GM12878 (cell line): ENCODE measurements around the gene MINDY3. TPM values are rescaled to one million over a fixed set of nuclear protein-coding genes. Genes with fewer than 3 reads are reported as not detected.

ENCODE experiments used
- ATAC-seq: fragments of 200-7000 bp; cut with Tn5 transposase; 3 replicates; pipeline ENCODE4 v1.9.1; 2020; ENCODE audit warnings: mild to moderate bottlenecking, moderate library complexity
- BruUV-seq: library from RNA; stranded (reverse); fragments of 400-500 nt; replicated peaks from 2 replicates; lab custom pipeline; 2021; lab: Mats Ljungman, UMichigan
- CTCF ChIA-PET: fragments of 300-600 bp; sonication (Branson Sonifier 250); formaldehyde crosslinking; extraction: SDS; loops from one replicate; lab custom pipeline; 2021; ENCODE audit warnings: inconsistent platforms; lab: Yijun Ruan, JAX
- POLR2A ChIA-PET: fragments of 350-600 bp; formaldehyde crosslinking; extraction: SDS; loops from one replicate; lab custom pipeline; 2021; ENCODE audit warnings: inconsistent platforms; lab: Charles Lee
- RAD21 ChIA-PET: fragments of 300-600 bp; sonication (Branson Sonifier 250); formaldehyde crosslinking; loops from one replicate; lab custom pipeline; 2023; ENCODE audit warnings: antibody characterized with exemption; ENCODE audit not compliant: unreplicated experiment; lab: Charles Lee
- SMC1A ChIA-PET: fragments of 300-600 bp; sonication (Branson Sonifier 250); formaldehyde crosslinking; loops from one replicate; lab custom pipeline; 2023; ENCODE audit not compliant: unreplicated experiment, uncharacterized antibody; lab: Charles Lee
- DNase-seq: peaks from one replicate; pipeline ENCODE4 v3.0.0-alpha.2; 2011; ENCODE audit warnings: low read depth, low spot score
- FAIRE-seq: peaks from 3 replicates; lab custom pipeline; 2011; peaks lifted over from hg19 to GRCh38; lab: Jason Lieb, UNC
- H2AFZ ChIP-seq: 2 replicates; pipeline ENCODE4 v1.6.0; 2011; ENCODE audit warnings: low read depth, low read length, control low read depth; ENCODE audit not compliant: control insufficient read depth
- H3K27ac ChIP-seq: 2 replicates; pipeline ENCODE4 v1.5.1; 2011; ENCODE audit warnings: control low read depth; ENCODE audit not compliant: control insufficient read depth, insufficient read depth
- H3K27me3 ChIP-seq, 2 experiments: replicated peaks in 1 of 2; 2 replicates each; pipeline versions ENCODE4 v1.6.0 to v1.6.1; 2011; ENCODE audit warnings: low read length in 1 of 2; ENCODE audit not compliant: control insufficient read depth in 2 of 2, insufficient read depth in 2 of 2
- H3K36me3 ChIP-seq, 2 experiments: 2 replicates each; pipeline ENCODE4 v1.5.1; 2011; ENCODE audit warnings: low read length in 1 of 2; ENCODE audit not compliant: control insufficient read depth in 2 of 2, insufficient read depth in 2 of 2
- H3K4me1 ChIP-seq: 2 replicates; pipeline ENCODE4 v1.6.1; 2011; ENCODE audit warnings: mild to moderate bottlenecking, low read length, moderate library complexity, mixed read lengths; ENCODE audit not compliant: control insufficient read depth, insufficient read depth
- H3K4me2 ChIP-seq: 2 replicates; pipeline ENCODE4 v1.6.0; 2011; ENCODE audit warnings: control low read depth; ENCODE audit not compliant: control insufficient read depth, insufficient read depth
- H3K4me3 ChIP-seq: fragments of 200-600 bp; sonication (generic); 2 replicates; pipeline ENCODE4 v1.5.1; 2016
- H3K79me2 ChIP-seq: 2 replicates; pipeline ENCODE4 v1.6.0; 2011; ENCODE audit warnings: low read length; ENCODE audit not compliant: control insufficient read depth, insufficient read depth
- H3K9ac ChIP-seq: 2 replicates; pipeline ENCODE4 v1.8.0; 2011; ENCODE audit warnings: low read length, control low read depth, mixed read lengths; ENCODE audit not compliant: control insufficient read depth, insufficient read depth
- H3K9me3 ChIP-seq: replicated peaks from 3 replicates; pipeline ENCODE4 v1.5.1; 2011; ENCODE audit warnings: mild to moderate bottlenecking, low read length; ENCODE audit not compliant: control insufficient read depth, insufficient read depth
- H4K20me1 ChIP-seq: 2 replicates; pipeline ENCODE4 v1.6.0; 2011; ENCODE audit not compliant: control insufficient read depth, insufficient read depth
- BCL11A ChIP-seq: IDR thresholded peaks from 2 replicates; pipeline ENCODE4 v1.6.1; 2011; ENCODE audit warnings: low read depth, low read length
- JUND ChIP-seq: IDR thresholded peaks from 2 replicates; pipeline ENCODE4 v1.6.1; 2012; ENCODE audit warnings: low read depth, mild to moderate bottlenecking, low read length, improper control_type of control experiment, moderate library complexity
- NBN ChIP-seq: fragments of 450-650 bp; IDR thresholded peaks from 2 replicates; pipeline ENCODE4 v1.6.1; 2016
- RAD51 ChIP-seq: fragments of 450-650 bp; IDR thresholded peaks from 2 replicates; pipeline ENCODE4 v1.6.1; 2016; ENCODE audit warnings: moderate library complexity, mild to moderate bottlenecking, inconsistent platforms
- SMAD1 ChIP-seq: fragments of 450-650 bp; IDR thresholded peaks from 2 replicates; pipeline ENCODE4 v1.6.1; 2018; ENCODE audit warnings: mild to moderate bottlenecking, low read depth; ENCODE audit not compliant: partially characterized antibody
- ZNF384 ChIP-seq: IDR thresholded peaks from 2 replicates; pipeline ENCODE4 v1.6.1; 2012; ENCODE audit warnings: low read depth, mild to moderate bottlenecking, low read length, improper control_type of control experiment, borderline replicate concordance
- WGBS: methylation state at CpG from one replicate; pipeline ENCODE4 v1.1.6; 2016; ENCODE audit warnings: low lambda C conversion rate; ENCODE audit not compliant: insufficient replicate concordance, insufficient coverage; ENCODE audit errors: missing lambda C conversion rate; 5-methylcytosine and 5-hydroxymethylcytosine counted together
- in situ Hi-C: fragments of 300-500 bp; cut with MboI; formaldehyde crosslinking; loops from 9 replicates; pipeline ENCODE4 v1.14.3; 2018; ENCODE audit warnings: mixed read lengths
- intact Hi-C: fragments of 100-400 bp; cut with micrococcal nuclease; formaldehyde crosslinking; loops from one replicate; pipeline ENCODE4 v1.14.2; 2022; ENCODE audit not compliant: unreplicated experiment
- polyA plus RNA-seq, 11 experiments: library from polyadenylated mRNA; depleted of rRNA in 4 of 11; unstranded in 6 of 11; stranded (reverse) in 5 of 11; fragments of >200 nt; fragmentation: Nextera tagmentation in 4 of 11; fragmentation: Illumina TruSeq in 1 of 11; extraction: Ambion mirVana in 4 of 11; extraction: Trizol in 1 of 11; gene quantifications; 1 replicate in 1 of 11; 2 replicates in 10 of 11; pipeline versions ENCODE4 v1.2.1 to v1.2.3, GENCODE V29; 2011 to 2016; ENCODE audit warnings: inconsistent platforms in 2 of 11, missing spikeins in 2 of 11, low read depth in 1 of 11
- total RNA-seq, 4 experiments: library from RNA; depleted of rRNA in 3 of 4; stranded (reverse); fragments of >200 nt in 3 of 4; fragmentation: Illumina TruSeq in 1 of 4; extraction: Trizol in 1 of 4; gene quantifications; 2 replicates each; pipeline versions ENCODE4 v1.2.1 to v1.2.3, GENCODE V29; 2013 to 2021
- TF ChIP-seq, protein P1 (sequence below): fragments of 450-650 bp; IDR thresholded peaks from 2 replicates; pipeline ENCODE4 v1.6.1; 2017; ENCODE audit warnings: antibody characterized with exemption, mild to moderate bottlenecking, moderate library complexity
- TF ChIP-seq, protein P2 (sequence below), 3 experiments: IDR thresholded peaks in 2 of 3; conservative IDR thresholded peaks in 1 of 3; 2 replicates each; pipeline ENCODE4 v1.5.1; 2011; ENCODE audit warnings: low read depth in 3 of 3, low read length in 3 of 3, mild to moderate bottlenecking in 3 of 3, control low read depth in 2 of 3, moderate library complexity in 2 of 3, inconsistent platforms in 1 of 3, mixed read lengths in 1 of 3; ENCODE audit not compliant: control insufficient read depth in 2 of 3, insufficient read depth in 1 of 3; ENCODE audit errors: extremely low read depth in 1 of 3

Gene MINDY3
- total and polyA plus RNA-seq, 10 of the 15 experiments (the other 5 are each of a cell fraction or from before 2014, with no cell fraction given) = 12.0 to 23.6 (median 15.7) TPM

DNA sequence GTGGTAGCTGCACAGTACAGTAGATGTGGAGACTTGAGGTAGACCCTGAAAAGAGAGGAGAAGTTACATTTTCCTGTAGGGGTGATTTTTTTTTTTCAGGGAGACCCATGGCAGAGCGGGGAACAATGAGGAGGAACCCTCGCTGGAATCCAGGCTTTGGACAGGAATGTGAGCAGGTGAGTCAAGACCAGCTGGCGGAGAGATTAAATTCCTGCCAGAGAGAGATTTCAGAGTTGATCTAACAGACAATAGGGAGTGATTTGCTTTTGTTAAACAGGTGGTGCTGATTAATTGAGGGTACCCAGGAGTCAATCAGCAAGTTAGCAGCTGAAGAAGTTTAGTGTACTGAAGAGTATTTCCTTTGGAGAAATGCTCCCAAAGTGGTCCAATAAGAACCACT lies 41.6 kb upstream of the MINDY3 start (continued):
- no peak for TF ChIP-seq JUND
- no peak for TF ChIP-seq BCL11A
- no peak for TF ChIP-seq ZNF384
- TF ChIP-seq NBN = no peak
- TF ChIP-seq SMAD1 = no peak
- TF ChIP-seq RAD51 = no peak
- TF ChIP-seq, protein P1, sequence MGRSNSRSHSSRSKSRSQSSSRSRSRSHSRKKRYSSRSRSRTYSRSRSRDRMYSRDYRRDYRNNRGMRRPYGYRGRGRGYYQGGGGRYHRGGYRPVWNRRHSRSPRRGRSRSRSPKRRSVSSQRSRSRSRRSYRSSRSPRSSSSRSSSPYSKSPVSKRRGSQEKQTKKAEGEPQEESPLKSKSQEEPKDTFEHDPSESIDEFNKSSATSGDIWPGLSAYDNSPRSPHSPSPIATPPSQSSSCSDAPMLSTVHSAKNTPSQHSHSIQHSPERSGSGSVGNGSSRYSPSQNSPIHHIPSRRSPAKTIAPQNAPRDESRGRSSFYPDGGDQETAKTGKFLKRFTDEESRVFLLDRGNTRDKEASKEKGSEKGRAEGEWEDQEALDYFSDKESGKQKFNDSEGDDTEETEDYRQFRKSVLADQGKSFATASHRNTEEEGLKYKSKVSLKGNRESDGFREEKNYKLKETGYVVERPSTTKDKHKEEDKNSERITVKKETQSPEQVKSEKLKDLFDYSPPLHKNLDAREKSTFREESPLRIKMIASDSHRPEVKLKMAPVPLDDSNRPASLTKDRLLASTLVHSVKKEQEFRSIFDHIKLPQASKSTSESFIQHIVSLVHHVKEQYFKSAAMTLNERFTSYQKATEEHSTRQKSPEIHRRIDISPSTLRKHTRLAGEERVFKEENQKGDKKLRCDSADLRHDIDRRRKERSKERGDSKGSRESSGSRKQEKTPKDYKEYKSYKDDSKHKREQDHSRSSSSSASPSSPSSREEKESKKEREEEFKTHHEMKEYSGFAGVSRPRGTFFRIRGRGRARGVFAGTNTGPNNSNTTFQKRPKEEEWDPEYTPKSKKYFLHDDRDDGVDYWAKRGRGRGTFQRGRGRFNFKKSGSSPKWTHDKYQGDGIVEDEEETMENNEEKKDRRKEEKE = no peak
- TF ChIP-seq, all 136 proteins: peak for 0

DNA sequence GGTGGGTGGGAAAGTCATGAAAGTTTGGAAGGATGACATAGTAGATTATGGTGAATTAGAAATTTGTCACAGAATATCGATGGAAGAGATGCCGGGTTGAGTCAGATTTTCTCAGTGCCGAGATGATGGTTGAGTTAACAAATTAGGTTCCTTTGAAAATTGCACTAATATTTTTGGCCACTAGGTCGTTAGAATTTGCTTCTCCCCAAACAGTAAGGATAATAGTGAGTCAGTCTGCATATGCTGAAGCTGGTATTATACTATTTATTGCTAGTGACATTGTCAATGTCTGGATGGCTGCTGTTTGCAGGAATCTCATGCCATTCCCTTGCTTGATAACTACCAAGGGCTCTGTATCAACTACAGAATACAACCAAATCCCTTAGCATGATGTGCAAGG lies 37.7 kb upstream of the MINDY3 start:
- Histone ChIP-seq H3K4me1 (no peaks in the 10 kb centered on the region), H3K4me2 (no peak overlapping the region), H2AFZ (no peak overlapping the region), H3K9me3 (no peaks in the 10 kb centered on the region), H3K9ac (no peak overlapping the region), H3K79me2 (no peaks in the 10 kb centered on the region), H3K4me3 (no peak overlapping the region), H3K27ac (no peak overlapping the region), H4K20me1 (no peaks in the 10 kb centered on the region), H3K36me3 (no peaks in the 10 kb centered on the region), H3K27me3 (no peaks in the 10 kb centered on the region)
- CTCF ChIA-PET = interaction anchor here (1.2 kb wide), 1 partner anchor 16 kb away, joined by 3 read pairs; no protein-coding TSS in a partner anchor
- POLR2A ChIA-PET = no interaction called here
- no peak for DNase-seq
- intact Hi-C loops (no loop called here), in situ Hi-C loops (loop anchor here (10.0 to 25.0 kb wide), 2 partner anchors 647 to 1364 kb away; no protein-coding TSS in a partner anchor)
- 1% methylated on average over 4 of the region's 4 CpGs for WGBS
- FAIRE-seq = no peak
- TF ChIP-seq, protein P2, sequence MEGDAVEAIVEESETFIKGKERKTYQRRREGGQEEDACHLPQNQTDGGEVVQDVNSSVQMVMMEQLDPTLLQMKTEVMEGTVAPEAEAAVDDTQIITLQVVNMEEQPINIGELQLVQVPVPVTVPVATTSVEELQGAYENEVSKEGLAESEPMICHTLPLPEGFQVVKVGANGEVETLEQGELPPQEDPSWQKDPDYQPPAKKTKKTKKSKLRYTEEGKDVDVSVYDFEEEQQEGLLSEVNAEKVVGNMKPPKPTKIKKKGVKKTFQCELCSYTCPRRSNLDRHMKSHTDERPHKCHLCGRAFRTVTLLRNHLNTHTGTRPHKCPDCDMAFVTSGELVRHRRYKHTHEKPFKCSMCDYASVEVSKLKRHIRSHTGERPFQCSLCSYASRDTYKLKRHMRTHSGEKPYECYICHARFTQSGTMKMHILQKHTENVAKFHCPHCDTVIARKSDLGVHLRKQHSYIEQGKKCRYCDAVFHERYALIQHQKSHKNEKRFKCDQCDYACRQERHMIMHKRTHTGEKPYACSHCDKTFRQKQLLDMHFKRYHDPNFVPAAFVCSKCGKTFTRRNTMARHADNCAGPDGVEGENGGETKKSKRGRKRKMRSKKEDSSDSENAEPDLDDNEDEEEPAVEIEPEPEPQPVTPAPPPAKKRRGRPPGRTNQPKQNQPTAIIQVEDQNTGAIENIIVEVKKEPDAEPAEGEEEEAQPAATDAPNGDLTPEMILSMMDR (IDR thresholded peaks at IDR 0.05 in 2 of 3, conservative IDR thresholded peaks at IDR 0.05 in 1 of 3; ENCODE audit: control insufficient read depth in 2 of 3, extremely low read depth in 1 of 3, insufficient read depth in 1 of 3, low read depth in 3 of 3, low read length in 3 of 3) = peak; percentile 12 to 29 (median 26); a peak in 3 of 6 replicates
- TF ChIP-seq ZNF384 = no peak
- SMC1A ChIA-PET = interaction anchor here (0.6 kb wide), 1 partner anchor 90 kb away, joined by 3 read pairs; no protein-coding TSS in a partner anchor
- BruUV-seq = no TSS peak
- RAD21 ChIA-PET = no interaction called here
- peak; percentile 51; the same call in 1 of the 3 replicates for ATAC-seq
